ENCODE measurements around the gene COL8A2. TPM values are rescaled to one million over a fixed set of nuclear protein-coding genes. Genes with fewer than 3 reads are reported as not detected.

Gene COL8A2
- total RNA-seq, 1 experiment from 2014 or later = 2.3 TPM

DNA sequence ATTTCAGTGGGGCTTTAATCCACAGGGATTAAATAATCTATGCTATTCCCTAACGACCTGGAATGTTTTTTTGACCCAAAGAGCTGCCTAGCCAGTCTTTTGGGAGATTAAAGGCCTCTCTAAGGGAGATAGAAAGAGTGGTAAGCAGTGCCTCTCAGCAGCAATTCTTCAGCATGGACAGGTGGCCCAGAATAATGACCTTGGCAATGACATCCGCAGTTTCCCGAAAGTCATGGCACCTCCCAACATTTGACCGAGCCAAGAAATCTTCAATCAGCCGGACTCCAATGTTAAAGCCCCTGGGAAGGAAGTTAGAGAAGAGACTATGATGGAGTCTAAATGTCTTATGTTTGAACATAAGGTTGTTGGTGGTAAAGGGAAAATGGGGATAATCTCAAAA is 14.5 kb upstream of the COL8A2 start (continued):
- TF ChIP-seq, protein P1, sequence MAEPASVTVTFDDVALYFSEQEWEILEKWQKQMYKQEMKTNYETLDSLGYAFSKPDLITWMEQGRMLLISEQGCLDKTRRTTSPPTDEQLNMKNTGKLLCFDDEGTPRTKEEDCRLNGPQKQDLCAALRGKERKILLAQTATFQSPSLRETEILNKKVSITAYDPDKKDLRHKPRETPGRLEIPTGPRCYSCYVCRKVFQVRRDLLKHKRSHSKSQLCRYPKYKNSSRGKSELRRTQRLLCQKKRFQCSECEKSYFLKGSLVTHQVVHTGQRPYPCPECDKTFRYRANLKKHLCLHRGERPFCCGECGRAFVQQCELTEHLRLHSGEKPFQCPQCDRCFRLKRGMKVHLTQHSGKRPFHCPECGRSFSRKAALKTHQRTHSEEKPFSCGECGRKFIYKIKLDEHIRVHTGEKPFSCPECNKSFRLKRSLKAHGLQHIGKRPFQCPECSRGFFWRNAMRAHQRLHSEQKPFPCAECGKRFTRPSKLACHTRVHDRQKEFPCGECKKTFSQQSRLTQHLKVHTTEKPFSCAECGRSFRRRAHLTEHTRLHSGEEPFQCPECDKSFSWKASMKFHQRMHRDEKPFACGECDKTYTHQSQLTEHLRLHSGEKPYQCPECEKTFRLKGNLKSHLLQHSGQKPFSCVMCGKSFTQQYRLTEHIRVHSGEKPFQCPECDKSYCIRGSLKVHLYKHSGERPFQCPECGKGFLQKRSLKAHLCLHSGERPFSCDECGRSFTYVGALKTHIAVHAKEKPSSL (CRISPR knock-in tag; conservative IDR thresholded peaks at IDR 0.05) = no peak
- no peak for TF ChIP-seq CREB1 (CRISPR knock-in tag; IDR thresholded peaks at IDR 0.05)
- TF ChIP-seq, protein P2, sequence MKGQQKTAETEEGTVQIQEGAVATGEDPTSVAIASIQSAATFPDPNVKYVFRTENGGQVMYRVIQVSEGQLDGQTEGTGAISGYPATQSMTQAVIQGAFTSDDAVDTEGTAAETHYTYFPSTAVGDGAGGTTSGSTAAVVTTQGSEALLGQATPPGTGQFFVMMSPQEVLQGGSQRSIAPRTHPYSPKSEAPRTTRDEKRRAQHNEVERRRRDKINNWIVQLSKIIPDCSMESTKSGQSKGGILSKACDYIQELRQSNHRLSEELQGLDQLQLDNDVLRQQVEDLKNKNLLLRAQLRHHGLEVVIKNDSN (CRISPR knock-in tag; IDR thresholded peaks at IDR 0.05) = no peak

DNA sequence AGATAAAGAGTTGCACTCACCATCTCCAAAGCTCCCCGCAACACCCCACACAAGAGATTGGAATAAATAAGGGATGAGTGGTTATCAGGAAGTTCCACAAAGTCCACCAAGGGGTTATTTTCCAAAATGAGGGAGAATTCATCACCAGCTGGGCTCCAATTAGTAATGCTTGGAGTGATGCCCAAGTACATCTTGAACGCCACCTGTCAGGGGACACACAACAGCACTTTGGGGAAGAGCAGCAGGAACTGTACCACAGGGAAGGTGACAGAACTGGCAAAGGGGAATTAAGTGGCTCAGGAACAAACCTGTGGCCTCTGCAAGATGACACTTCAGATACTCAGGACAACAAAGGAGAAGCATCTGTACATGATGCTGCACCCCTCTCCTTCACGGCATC is 12.8 kb upstream of the COL8A2 start:
- Mint-ChIP-seq H3K27ac (no peak overlapping the region), H3K4me1 (peaks cover 6% of the 10 kb centered on the region), H3K36me3 (peaks cover 20% of the 10 kb centered on the region; the same call in 1 of the 2 replicates), H3K9me3 (no peaks in the 10 kb centered on the region), H3K4me3 (no peak overlapping the region), H3K27me3 (ENCODE audit: low read depth) (no peaks in the 10 kb centered on the region)
- ChIA-PET POLR2A (no interaction called here), CTCF (interaction anchor here (2.0 kb wide), 1 partner anchor 11 kb away, joined by 6 read pairs; the partner anchor contains the start of gene TRAPPC3)
- ATAC-seq = no peak
- TF ChIP-seq, protein P3, sequence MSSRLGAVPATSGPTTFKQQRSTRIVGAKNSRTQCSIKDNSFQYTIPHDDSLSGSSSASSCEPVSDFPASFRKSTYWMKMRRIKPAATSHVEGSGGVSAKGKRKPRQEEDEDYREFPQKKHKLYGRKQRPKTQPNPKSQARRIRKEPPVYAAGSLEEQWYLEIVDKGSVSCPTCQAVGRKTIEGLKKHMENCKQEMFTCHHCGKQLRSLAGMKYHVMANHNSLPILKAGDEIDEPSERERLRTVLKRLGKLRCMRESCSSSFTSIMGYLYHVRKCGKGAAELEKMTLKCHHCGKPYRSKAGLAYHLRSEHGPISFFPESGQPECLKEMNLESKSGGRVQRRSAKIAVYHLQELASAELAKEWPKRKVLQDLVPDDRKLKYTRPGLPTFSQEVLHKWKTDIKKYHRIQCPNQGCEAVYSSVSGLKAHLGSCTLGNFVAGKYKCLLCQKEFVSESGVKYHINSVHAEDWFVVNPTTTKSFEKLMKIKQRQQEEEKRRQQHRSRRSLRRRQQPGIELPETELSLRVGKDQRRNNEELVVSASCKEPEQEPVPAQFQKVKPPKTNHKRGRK (CRISPR knock-in tag; IDR thresholded peaks at IDR 0.05; ENCODE audit: borderline replicate concordance) = no peak
- TF ChIP-seq ATF1 (CRISPR knock-in tag; IDR thresholded peaks at IDR 0.05) (no peak), CREB1 (CRISPR knock-in tag; IDR thresholded peaks at IDR 0.05) (no peak), OVOL2 (CRISPR knock-in tag; IDR thresholded peaks at IDR 0.05; ENCODE audit: borderline replicate concordance) (no peak)
- TF ChIP-seq, protein P4, sequence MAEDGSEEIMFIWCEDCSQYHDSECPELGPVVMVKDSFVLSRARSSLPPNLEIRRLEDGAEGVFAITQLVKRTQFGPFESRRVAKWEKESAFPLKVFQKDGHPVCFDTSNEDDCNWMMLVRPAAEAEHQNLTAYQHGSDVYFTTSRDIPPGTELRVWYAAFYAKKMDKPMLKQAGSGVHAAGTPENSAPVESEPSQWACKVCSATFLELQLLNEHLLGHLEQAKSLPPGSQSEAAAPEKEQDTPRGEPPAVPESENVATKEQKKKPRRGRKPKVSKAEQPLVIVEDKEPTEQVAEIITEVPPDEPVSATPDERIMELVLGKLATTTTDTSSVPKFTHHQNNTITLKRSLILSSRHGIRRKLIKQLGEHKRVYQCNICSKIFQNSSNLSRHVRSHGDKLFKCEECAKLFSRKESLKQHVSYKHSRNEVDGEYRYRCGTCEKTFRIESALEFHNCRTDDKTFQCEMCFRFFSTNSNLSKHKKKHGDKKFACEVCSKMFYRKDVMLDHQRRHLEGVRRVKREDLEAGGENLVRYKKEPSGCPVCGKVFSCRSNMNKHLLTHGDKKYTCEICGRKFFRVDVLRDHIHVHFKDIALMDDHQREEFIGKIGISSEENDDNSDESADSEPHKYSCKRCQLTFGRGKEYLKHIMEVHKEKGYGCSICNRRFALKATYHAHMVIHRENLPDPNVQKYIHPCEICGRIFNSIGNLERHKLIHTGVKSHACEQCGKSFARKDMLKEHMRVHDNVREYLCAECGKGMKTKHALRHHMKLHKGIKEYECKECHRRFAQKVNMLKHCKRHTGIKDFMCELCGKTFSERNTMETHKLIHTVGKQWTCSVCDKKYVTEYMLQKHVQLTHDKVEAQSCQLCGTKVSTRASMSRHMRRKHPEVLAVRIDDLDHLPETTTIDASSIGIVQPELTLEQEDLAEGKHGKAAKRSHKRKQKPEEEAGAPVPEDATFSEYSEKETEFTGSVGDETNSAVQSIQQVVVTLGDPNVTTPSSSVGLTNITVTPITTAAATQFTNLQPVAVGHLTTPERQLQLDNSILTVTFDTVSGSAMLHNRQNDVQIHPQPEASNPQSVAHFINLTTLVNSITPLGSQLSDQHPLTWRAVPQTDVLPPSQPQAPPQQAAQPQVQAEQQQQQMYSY (CRISPR knock-in tag; IDR thresholded peaks at IDR 0.05) = no peak
- DNase-seq (ENCODE audit: low spot score) = no peak

DNA sequence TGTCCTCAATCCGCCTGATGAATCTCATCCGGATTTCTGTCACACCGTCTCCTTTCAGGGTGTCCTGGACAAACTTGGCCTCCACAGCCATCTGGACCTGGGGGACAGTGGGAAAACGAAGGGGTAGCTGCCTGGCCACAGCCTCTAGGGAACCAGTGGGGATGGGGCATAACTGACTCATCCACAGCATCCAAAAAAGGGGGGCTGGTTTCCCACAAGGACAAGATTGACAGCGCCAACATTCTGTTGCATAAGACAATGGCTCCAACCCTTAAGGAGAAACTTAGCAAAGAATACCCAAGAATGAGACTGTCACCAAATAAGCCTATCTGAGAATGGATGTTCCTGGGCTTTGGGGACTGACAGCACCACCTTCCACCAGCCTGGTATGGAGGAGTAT is 12.2 kb upstream of the COL8A2 start:
- Mint-ChIP-seq H3K36me3 (peaks cover 20% of the 10 kb centered on the region; the same call in 1 of the 2 replicates), H3K27me3 (ENCODE audit: low read depth) (no peaks in the 10 kb centered on the region), H3K27ac (no peak overlapping the region), H3K4me1 (peaks cover 6% of the 10 kb centered on the region), H3K4me3 (no peak overlapping the region), H3K9me3 (no peaks in the 10 kb centered on the region)
- ATAC-seq = no peak
- CTCF ChIA-PET = interaction anchor here (2.0 to 5.5 kb wide), 2 partner anchors 12 to 41 kb away, joined by 6 to 142 read pairs; partner anchors contain the start of gene TRAPPC3
- POLR2A ChIA-PET = interaction anchor here (1.1 kb wide), 1 partner anchor 12 kb away, joined by 3 read pairs; the partner anchor contains the start of gene TRAPPC3
- DNase-seq (ENCODE audit: low spot score) = no peak
- TF ChIP-seq ZBTB21 (CRISPR knock-in tag; IDR thresholded peaks at IDR 0.05; ENCODE audit: borderline replicate concordance) (no peak), NFYB (CRISPR knock-in tag; conservative IDR thresholded peaks at IDR 0.05; ENCODE audit: low read depth) (no peak), ZNF317 (CRISPR knock-in tag; IDR thresholded peaks at IDR 0.05; ENCODE audit: borderline replicate concordance, low read depth) (no peak), ZNF416 (CRISPR knock-in tag; IDR thresholded peaks at IDR 0.05) (no peak)
- TF ChIP-seq, protein P1 (CRISPR knock-in tag; conservative IDR thresholded peaks at IDR 0.05) = no peak
- TF ChIP-seq, protein P5, sequence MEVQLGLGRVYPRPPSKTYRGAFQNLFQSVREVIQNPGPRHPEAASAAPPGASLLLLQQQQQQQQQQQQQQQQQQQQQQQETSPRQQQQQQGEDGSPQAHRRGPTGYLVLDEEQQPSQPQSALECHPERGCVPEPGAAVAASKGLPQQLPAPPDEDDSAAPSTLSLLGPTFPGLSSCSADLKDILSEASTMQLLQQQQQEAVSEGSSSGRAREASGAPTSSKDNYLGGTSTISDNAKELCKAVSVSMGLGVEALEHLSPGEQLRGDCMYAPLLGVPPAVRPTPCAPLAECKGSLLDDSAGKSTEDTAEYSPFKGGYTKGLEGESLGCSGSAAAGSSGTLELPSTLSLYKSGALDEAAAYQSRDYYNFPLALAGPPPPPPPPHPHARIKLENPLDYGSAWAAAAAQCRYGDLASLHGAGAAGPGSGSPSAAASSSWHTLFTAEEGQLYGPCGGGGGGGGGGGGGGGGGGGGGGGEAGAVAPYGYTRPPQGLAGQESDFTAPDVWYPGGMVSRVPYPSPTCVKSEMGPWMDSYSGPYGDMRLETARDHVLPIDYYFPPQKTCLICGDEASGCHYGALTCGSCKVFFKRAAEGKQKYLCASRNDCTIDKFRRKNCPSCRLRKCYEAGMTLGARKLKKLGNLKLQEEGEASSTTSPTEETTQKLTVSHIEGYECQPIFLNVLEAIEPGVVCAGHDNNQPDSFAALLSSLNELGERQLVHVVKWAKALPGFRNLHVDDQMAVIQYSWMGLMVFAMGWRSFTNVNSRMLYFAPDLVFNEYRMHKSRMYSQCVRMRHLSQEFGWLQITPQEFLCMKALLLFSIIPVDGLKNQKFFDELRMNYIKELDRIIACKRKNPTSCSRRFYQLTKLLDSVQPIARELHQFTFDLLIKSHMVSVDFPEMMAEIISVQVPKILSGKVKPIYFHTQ (CRISPR knock-in tag; IDR thresholded peaks at IDR 0.05) = no peak
- TF ChIP-seq, protein P6, sequence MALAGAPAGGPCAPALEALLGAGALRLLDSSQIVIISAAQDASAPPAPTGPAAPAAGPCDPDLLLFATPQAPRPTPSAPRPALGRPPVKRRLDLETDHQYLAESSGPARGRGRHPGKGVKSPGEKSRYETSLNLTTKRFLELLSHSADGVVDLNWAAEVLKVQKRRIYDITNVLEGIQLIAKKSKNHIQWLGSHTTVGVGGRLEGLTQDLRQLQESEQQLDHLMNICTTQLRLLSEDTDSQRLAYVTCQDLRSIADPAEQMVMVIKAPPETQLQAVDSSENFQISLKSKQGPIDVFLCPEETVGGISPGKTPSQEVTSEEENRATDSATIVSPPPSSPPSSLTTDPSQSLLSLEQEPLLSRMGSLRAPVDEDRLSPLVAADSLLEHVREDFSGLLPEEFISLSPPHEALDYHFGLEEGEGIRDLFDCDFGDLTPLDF (CRISPR knock-in tag; IDR thresholded peaks at IDR 0.05) = no peak
- TF ChIP-seq, protein P7, sequence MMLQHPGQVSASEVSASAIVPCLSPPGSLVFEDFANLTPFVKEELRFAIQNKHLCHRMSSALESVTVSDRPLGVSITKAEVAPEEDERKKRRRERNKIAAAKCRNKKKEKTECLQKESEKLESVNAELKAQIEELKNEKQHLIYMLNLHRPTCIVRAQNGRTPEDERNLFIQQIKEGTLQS (CRISPR knock-in tag; conservative IDR thresholded peaks at IDR 0.05) = no peak
- TF ChIP-seq, protein P8, sequence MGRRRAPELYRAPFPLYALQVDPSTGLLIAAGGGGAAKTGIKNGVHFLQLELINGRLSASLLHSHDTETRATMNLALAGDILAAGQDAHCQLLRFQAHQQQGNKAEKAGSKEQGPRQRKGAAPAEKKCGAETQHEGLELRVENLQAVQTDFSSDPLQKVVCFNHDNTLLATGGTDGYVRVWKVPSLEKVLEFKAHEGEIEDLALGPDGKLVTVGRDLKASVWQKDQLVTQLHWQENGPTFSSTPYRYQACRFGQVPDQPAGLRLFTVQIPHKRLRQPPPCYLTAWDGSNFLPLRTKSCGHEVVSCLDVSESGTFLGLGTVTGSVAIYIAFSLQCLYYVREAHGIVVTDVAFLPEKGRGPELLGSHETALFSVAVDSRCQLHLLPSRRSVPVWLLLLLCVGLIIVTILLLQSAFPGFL (CRISPR knock-in tag; IDR thresholded peaks at IDR 0.05; ENCODE audit: borderline replicate concordance) = no peak
